ENCODE measurements around the gene SIPA1. TPM values are rescaled to one million over a fixed set of nuclear protein-coding genes. Genes with fewer than 3 reads are reported as not detected.
"Not testable (repeated sequence)": the region's sequence is repeated elsewhere in the genome, so short reads cannot be mapped to it uniquely, and the experiment has no call there.

The SIPA1 gene
- total and polyA plus RNA-seq, 8 donors, result 11.2 to 52.2 (median 22.1) TPM

DNA sequence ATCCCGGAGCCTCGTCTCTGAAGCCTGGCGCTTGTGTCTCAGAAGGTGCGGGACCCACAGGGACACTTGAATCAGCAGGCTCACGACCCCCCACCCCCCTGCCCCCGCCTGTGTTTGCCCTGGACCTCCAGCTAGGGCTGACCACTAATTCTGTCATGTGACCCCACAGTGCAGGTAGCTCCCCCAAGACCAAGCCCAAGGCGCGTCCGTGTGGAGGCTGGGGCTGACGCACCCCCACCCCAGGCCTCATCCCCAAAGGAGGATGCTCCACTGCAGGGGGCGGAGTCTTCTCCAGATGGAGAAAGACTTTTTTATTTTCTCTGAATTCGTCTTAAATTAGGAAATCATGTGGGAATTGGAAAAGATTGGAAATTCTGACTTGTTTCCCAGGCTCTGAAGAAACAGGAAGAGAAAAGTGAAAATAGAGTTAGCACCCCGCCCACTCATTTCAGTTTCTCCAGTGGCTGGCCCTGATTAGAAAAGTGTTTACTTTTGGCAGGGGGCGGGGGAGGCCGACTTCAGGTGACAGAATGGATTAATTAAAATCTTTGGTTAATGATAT, 25.8 kb downstream of the SIPA1 start:
- DNase-seq, result peak in 5 of 6 donors; percentile 51 to 70 (median 67)
- TF ChIP-seq, protein P1, sequence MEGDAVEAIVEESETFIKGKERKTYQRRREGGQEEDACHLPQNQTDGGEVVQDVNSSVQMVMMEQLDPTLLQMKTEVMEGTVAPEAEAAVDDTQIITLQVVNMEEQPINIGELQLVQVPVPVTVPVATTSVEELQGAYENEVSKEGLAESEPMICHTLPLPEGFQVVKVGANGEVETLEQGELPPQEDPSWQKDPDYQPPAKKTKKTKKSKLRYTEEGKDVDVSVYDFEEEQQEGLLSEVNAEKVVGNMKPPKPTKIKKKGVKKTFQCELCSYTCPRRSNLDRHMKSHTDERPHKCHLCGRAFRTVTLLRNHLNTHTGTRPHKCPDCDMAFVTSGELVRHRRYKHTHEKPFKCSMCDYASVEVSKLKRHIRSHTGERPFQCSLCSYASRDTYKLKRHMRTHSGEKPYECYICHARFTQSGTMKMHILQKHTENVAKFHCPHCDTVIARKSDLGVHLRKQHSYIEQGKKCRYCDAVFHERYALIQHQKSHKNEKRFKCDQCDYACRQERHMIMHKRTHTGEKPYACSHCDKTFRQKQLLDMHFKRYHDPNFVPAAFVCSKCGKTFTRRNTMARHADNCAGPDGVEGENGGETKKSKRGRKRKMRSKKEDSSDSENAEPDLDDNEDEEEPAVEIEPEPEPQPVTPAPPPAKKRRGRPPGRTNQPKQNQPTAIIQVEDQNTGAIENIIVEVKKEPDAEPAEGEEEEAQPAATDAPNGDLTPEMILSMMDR (IDR thresholded peaks at IDR 0.05), result no peak
- H3K27ac ChIP-seq, result peak overlapping the region; percentile 91 to 99 (median 95)

DNA sequence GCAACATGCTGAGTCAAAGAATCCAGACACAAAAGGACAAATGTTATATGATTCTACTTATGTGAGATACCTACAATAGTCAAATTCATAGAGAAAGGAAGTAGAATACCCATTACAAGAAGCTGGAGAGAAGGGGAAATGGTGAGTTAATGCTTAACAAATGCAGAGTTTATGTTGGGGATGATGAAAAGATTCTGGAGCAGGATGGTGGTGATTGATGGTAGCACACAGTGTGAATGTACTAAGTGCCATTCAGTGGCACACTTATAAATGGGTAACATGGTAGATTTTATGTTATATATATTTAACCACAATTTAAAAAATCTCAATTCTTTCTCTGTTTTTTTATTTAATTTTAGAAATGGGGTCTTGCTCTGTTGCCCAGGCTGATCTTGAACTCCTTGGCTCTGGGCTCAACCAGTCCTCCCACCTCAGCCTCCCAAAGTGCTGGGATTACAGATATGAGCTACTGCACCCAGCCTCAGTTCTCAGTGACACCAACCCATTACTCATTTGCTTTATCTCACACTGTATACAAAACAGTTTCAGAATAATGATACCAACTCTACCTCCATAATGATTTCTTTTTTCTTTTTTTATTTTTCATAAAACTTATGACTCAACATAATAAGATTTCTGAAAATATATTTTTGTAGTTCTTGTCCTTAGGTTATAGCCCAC, 34.4 kb downstream of the SIPA1 start:
- DNase-seq, result no peak
- no peaks in the 10 kb centered on the region for H3K9me3 ChIP-seq
- intact Hi-C loops (cut with DNase I), result no loop called here
- TF ChIP-seq, protein P1 (IDR thresholded peaks at IDR 0.05), result no peak
- H3K27ac ChIP-seq, result no peak overlapping the region
- no peaks in the 10 kb centered on the region for H3K27me3 ChIP-seq
- FAIRE-seq, result no peak
- H3K36me3 ChIP-seq, result no peaks in the 10 kb centered on the region
- no peak overlapping the region for H3K4me3 ChIP-seq
- ATAC-seq, result no peak
- H3K4me1 ChIP-seq, result no peaks in the 10 kb centered on the region

More for the DNA sequence above, 25.8 kb downstream of the SIPA1 start:
- peak; percentile 11 to 59 (median 37) for ATAC-seq
- Histone ChIP-seq H3K36me3 (peaks cover 0 to 24% (median 13%) of the 10 kb centered on the region in 3 donors), H3K27me3 (no peaks in the 10 kb centered on the region), H3K4me3 (peak overlapping the region; percentile 81 to 98 (median 90)), H3K9me3 (no peaks in the 10 kb centered on the region), H3K4me1 (peaks cover 8 to 14% (median 13%) of the 10 kb centered on the region in 3 donors)
- WGBS, 2 donors, result 3 to 5% methylated on average over 15 of the region's 15 CpGs
- FAIRE-seq, result no peak
- intact Hi-C loops (cut with DNase I), result no loop called here

DNA sequence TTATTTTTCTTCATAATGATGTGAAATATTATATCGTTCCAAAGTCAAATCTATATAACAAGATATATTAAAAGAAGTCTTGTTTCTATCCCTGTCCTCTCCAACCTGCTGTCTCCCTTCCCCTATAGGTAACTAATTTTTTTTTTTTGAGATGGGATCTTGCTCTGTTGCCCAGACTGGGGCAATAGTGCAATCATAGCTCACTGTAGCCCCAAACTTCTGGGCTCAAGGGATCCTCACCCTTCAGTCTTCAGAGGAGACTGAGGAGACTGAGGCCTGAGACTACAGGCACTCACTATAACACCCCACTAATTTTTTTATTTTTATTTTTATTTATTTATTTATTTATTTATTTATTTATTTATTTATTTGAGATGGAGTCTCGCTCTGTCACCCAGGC, 35.1 kb downstream of the SIPA1 start:
- DNase-seq, result no peak
- Histone ChIP-seq H3K4me1 (no peaks in the 10 kb centered on the region), H3K27me3 (no peaks in the 10 kb centered on the region), H3K27ac (no peak overlapping the region), H3K9me3 (no peaks in the 10 kb centered on the region), H3K4me3 (no peak overlapping the region), H3K36me3 (no peaks in the 10 kb centered on the region)
- no peak for FAIRE-seq
- no peak for ATAC-seq
- TF ChIP-seq, protein P1 (IDR thresholded peaks at IDR 0.05), result no peak
- intact Hi-C loops (cut with DNase I), result no loop called here
- 73 to 92% methylated on average over 1 of the region's 2 CpGs for WGBS, 2 donors

DNA sequence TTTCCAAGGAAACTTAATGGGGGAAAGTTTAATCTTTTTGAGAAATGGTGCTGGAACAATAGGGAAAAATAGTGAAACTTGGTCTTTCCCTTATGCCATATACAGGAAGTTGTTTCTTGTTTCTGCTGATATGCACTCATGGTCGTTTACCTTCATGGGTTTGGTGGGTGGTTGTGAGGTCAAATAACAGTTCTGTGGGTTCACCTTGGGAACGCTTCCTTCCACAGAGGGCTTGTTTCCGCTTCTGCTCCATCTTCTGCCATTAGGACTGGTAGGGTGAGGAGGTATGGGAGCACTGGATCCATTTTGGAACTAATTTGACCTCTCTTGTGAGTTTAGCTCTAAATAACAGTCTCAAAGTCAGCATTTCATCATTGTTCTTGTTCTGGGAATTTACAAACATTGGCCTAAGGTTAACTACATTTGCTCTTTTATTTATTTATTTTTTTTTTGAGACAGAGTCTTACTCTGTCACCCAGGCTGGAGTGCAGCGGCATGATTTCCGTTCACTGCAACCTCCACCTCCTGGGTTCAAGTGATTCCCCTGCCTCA, 42.4 kb downstream of the SIPA1 start:
- Histone ChIP-seq H3K36me3 (no peaks in the 10 kb centered on the region), H3K27me3 (no peaks in the 10 kb centered on the region), H3K9me3 (no peaks in the 10 kb centered on the region), H3K4me1 (no peaks in the 10 kb centered on the region), H3K27ac (no peak overlapping the region), H3K4me3 (no peak overlapping the region)
- FAIRE-seq (no peak), ATAC-seq (no peak), DNase-seq (no peak)
- WGBS, 2 donors, result 76 to 83% methylated on average over 5 of the region's 5 CpGs
- intact Hi-C loops (cut with DNase I), result no loop called here
- TF ChIP-seq, protein P1 (IDR thresholded peaks at IDR 0.05), result no peak

DNA sequence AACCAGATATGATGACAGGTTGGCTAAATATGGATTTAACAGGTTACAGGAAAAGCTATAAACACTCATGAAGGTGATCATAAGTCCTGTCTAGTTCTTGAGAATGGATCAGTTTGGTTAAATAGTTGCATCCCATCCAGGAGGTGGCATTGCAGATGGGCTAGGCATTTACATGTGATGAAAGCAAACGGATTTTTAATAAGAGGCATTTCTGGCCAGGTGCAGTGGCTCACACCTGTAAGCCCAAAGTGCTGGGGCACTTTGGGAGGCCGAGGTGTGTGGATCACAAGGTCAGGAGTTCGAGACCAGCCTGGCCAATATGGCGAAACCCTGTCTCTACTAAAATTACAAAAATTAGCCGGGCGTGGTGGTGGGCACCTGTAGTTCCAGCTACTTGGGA, 45.6 kb downstream of the SIPA1 start:
- H3K4me1 ChIP-seq; DNase-seq; H3K27ac ChIP-seq; FAIRE-seq; intact Hi-C loops (cut with DNase I); H3K36me3 ChIP-seq; H3K27me3 ChIP-seq; H3K4me3 ChIP-seq; H3K9me3 ChIP-seq; ATAC-seq: not testable (repeated sequence)
- 73 to 84% methylated on average over 6 of the region's 6 CpGs for WGBS, 2 donors
